H1 (cell line): ENCODE data around the gene MYOZ2. TPM values are rescaled to one million over a fixed set of nuclear protein-coding genes. Genes with fewer than 3 reads are reported as not detected.

Source experiments
- CTCF ChIA-PET: fragments of 300-600 bp; sonication (Branson Sonifier 250); formaldehyde crosslinking; loops from one replicate; lab custom pipeline; 2021; ENCODE audit not compliant: partially characterized antibody; lab: Charles Lee
- POLR2A ChIA-PET: fragments of 300-600 bp; sonication (Branson Sonifier 250); formaldehyde crosslinking; loops from one replicate; lab custom pipeline; 2021; ENCODE audit warnings: inconsistent platforms; ENCODE audit not compliant: partially characterized antibody; lab: Charles Lee
- DNase-seq, 2 experiments: peaks; one replicate each; pipeline versions ENCODE4 v3.0.0 to v3.0.0-alpha.2; 2010 to 2022; ENCODE audit warnings: low spot score in 2 of 2, low read depth in 1 of 2, mixed read lengths in 1 of 2
- FAIRE-seq: peaks from 2 replicates; lab custom pipeline; 2011; peaks lifted over from hg19 to GRCh38; lab: Jason Lieb, UNC
- H2AFZ ChIP-seq: 2 replicates; pipeline ENCODE4 v1.8.1; 2012; ENCODE audit warnings: low read length, inconsistent platforms
- H2AK5ac ChIP-seq: 2 replicates; pipeline ENCODE4 v1.6.1; 2013; ENCODE audit warnings: low read depth, low read length
- H2BK120ac ChIP-seq: replicated peaks from 2 replicates; pipeline ENCODE3; 2013; ENCODE audit warnings: low read depth, low read length, inconsistent platforms
- H2BK12ac ChIP-seq: 2 replicates; pipeline ENCODE4 v1.6.1; 2013; ENCODE audit warnings: low read depth, low read length
- H2BK15ac ChIP-seq: 2 replicates; pipeline ENCODE4 v1.6.1; 2013; ENCODE audit warnings: low read length
- H2BK20ac ChIP-seq: 2 replicates; pipeline ENCODE4 v1.6.1; 2013; ENCODE audit warnings: low read length
- H2BK5ac ChIP-seq: 2 replicates; pipeline ENCODE4 v1.6.1; 2013; ENCODE audit warnings: low read depth, low read length
- H3K14ac ChIP-seq: 2 replicates; pipeline ENCODE4 v1.6.1; 2013; ENCODE audit warnings: inconsistent platforms; ENCODE audit not compliant: insufficient read length
- H3K18ac ChIP-seq: 2 replicates; pipeline ENCODE4 v1.6.1; 2013; ENCODE audit warnings: low read length; ENCODE audit errors: extremely low read depth
- H3K23ac ChIP-seq: 2 replicates; pipeline ENCODE4 v1.6.1; 2013; ENCODE audit warnings: inconsistent platforms; ENCODE audit not compliant: insufficient read length
- H3K23me2 ChIP-seq: 2 replicates; pipeline ENCODE4 v1.6.1; 2013; ENCODE audit warnings: low read depth, low read length
- H3K27ac ChIP-seq: 2 replicates; pipeline ENCODE4 v1.6.1; 2011; ENCODE audit warnings: low read depth, low read length, inconsistent platforms
- H3K27me3 ChIP-seq, 4 experiments: replicated peaks in 1 of 4; 1 replicate in 1 of 4; 2 replicates in 3 of 4; pipeline versions ENCODE4 v1.6.1 to v1.8.1; 2011 to 2013; ENCODE audit warnings: low read length in 3 of 4, mild to moderate bottlenecking in 3 of 4, inconsistent platforms in 2 of 4, mixed read lengths in 2 of 4, moderate library complexity in 1 of 4; ENCODE audit not compliant: control insufficient read depth in 3 of 4, insufficient read depth in 3 of 4; ENCODE audit errors: extremely low read depth in 1 of 4
- H3K36me3 ChIP-seq, 4 experiments: 2 replicates each; pipeline versions ENCODE4 v1.6.1 to v1.8.1; 2011 to 2013; ENCODE audit warnings: mild to moderate bottlenecking in 4 of 4, low read length in 3 of 4, moderate library complexity in 2 of 4, control low read depth in 1 of 4, inconsistent platforms in 1 of 4; ENCODE audit not compliant: insufficient read depth in 4 of 4, control insufficient read depth in 2 of 4
- H3K4ac ChIP-seq: replicated peaks from 2 replicates; pipeline ENCODE3; 2013; ENCODE audit warnings: low read length, low read depth, mixed read lengths, inconsistent platforms; ENCODE audit not compliant: insufficient read length
- H3K4me1 ChIP-seq, 4 experiments: replicated peaks in 1 of 4; 1 replicate in 1 of 4; 2 replicates in 3 of 4; pipeline versions ENCODE4 v1.6.1 to v1.8.1; 2011 to 2013; ENCODE audit warnings: low read length in 3 of 4, inconsistent platforms in 2 of 4, mixed read lengths in 1 of 4; ENCODE audit not compliant: insufficient read depth in 4 of 4, control insufficient read depth in 3 of 4
- H3K4me2 ChIP-seq, 2 experiments: 2 replicates each; pipeline versions ENCODE4 v1.6.1 to v1.8.1; 2011 to 2013; ENCODE audit warnings: low read depth in 2 of 2, low read length in 2 of 2, control low read depth in 1 of 2, inconsistent platforms in 1 of 2, mild to moderate bottlenecking in 1 of 2; ENCODE audit not compliant: insufficient read depth in 1 of 2
- H3K4me3 ChIP-seq, 4 experiments: fragments of 200-600, 300-600 bp in 1 of 4; sonication (generic), shearing (Covaris generic), sonication (Bioruptor Twin) in 1 of 4; 2 replicates each; pipeline versions ENCODE4 v1.5.1 to v1.8.1; 2011 to 2016; ENCODE audit warnings: low read length in 4 of 4, low read depth in 3 of 4, control low read depth in 2 of 4, inconsistent platforms in 2 of 4, mild to moderate bottlenecking in 2 of 4, mixed read lengths in 1 of 4, moderate library complexity in 1 of 4; ENCODE audit not compliant: insufficient read depth in 2 of 4; ENCODE audit errors: extremely low read depth in 1 of 4
- H3K56ac ChIP-seq: replicated peaks from 2 replicates; pipeline ENCODE3; 2013; ENCODE audit warnings: low read depth, mild to moderate bottlenecking, mixed read lengths, low read length, inconsistent platforms; ENCODE audit not compliant: insufficient read length
- H3K79me1 ChIP-seq: 2 replicates; pipeline ENCODE4 v1.6.1; 2013; ENCODE audit warnings: low read depth, low read length, control low read depth
- H3K79me2 ChIP-seq, 2 experiments: 2 replicates each; pipeline versions ENCODE4 v1.6.1 to v1.8.1; 2012 to 2013; ENCODE audit warnings: low read length in 2 of 2, mild to moderate bottlenecking in 2 of 2, inconsistent platforms in 1 of 2; ENCODE audit not compliant: insufficient read depth in 2 of 2, control insufficient read depth in 1 of 2
- H3K9ac ChIP-seq, 4 experiments: replicated peaks in 1 of 4; 1 replicate in 1 of 4; 2 replicates in 3 of 4; pipeline versions ENCODE4 v1.6.1 to v1.8.1; 2011 to 2013; ENCODE audit warnings: low read depth in 3 of 4, low read length in 3 of 4, control low read depth in 2 of 4, mild to moderate bottlenecking in 2 of 4, moderate library complexity in 2 of 4, inconsistent platforms in 1 of 4; ENCODE audit errors: extremely low read depth in 1 of 4
- H3K9me3 ChIP-seq, 2 experiments: 2 replicates each; pipeline versions ENCODE4 v1.6.1 to v1.8.1; 2012 to 2013; ENCODE audit warnings: mild to moderate bottlenecking in 2 of 2, moderate library complexity in 2 of 2, control low read depth in 1 of 2, inconsistent platforms in 1 of 2, low read depth in 1 of 2, low read length in 1 of 2, mixed read lengths in 1 of 2; ENCODE audit not compliant: insufficient read depth in 2 of 2
- H4K20me1 ChIP-seq, 2 experiments: replicated peaks in 1 of 2; 2 replicates each; pipeline versions ENCODE3 to v1.8.1; 2011 to 2013; ENCODE audit warnings: inconsistent platforms in 2 of 2, low read length in 2 of 2, mild to moderate bottlenecking in 1 of 2; ENCODE audit not compliant: insufficient read depth in 2 of 2, control insufficient read depth in 1 of 2
- H4K5ac ChIP-seq: 2 replicates; pipeline ENCODE4 v1.6.1; 2013; ENCODE audit warnings: low read length, low read depth, mixed read lengths, inconsistent platforms; ENCODE audit not compliant: insufficient read length
- H4K8ac ChIP-seq: 2 replicates; pipeline ENCODE4 v1.8.0; 2013; ENCODE audit warnings: mild to moderate bottlenecking, moderate library complexity, low read length, inconsistent platforms; ENCODE audit not compliant: insufficient read depth; ENCODE audit errors: extremely low read depth
- H4K91ac ChIP-seq: replicated peaks from 2 replicates; pipeline ENCODE3; 2013; ENCODE audit warnings: low read length, mixed read lengths, inconsistent platforms; ENCODE audit not compliant: insufficient read length
- ATF2 ChIP-seq: IDR thresholded peaks from 2 replicates; pipeline ENCODE4 v1.6.1; 2012; ENCODE audit warnings: low read length, inconsistent platforms
- CHD2 ChIP-seq: IDR thresholded peaks from 2 replicates; pipeline ENCODE4 v1.6.1; 2012; ENCODE audit warnings: low read length, improper control_type of control experiment
- EP300 ChIP-seq, 2 experiments: IDR thresholded peaks; 1 replicate in 1 of 2; 2 replicates in 1 of 2; pipeline ENCODE4 v1.6.1; 2011 to 2012; ENCODE audit warnings: low read depth in 2 of 2, low read length in 2 of 2, mild to moderate bottlenecking in 2 of 2, borderline replicate concordance in 1 of 2, inconsistent platforms in 1 of 2, moderate library complexity in 1 of 2
- JUN ChIP-seq: IDR thresholded peaks from 2 replicates; pipeline ENCODE4 v1.6.1; 2011; ENCODE audit warnings: low read depth, mild to moderate bottlenecking, improper control_type of control experiment, low read length
- POLR2A ChIP-seq, 2 experiments: IDR thresholded peaks; 1 replicate in 1 of 2; 2 replicates in 1 of 2; pipeline ENCODE4 v1.6.1; 2011; ENCODE audit warnings: low read depth in 2 of 2, low read length in 2 of 2, mild to moderate bottlenecking in 2 of 2; ENCODE audit errors: control extremely low read depth in 1 of 2
- POLR2AphosphoS5 ChIP-seq: IDR thresholded peaks from 2 replicates; pipeline ENCODE4 v1.6.1; 2011; ENCODE audit warnings: low read depth, low read length
- RAD21 ChIP-seq, 2 experiments: IDR thresholded peaks in 1 of 2; conservative IDR thresholded peaks in 1 of 2; 2 replicates each; pipeline ENCODE4 v1.6.1; 2011; ENCODE audit warnings: low read depth in 2 of 2, low read length in 2 of 2, improper control_type of control experiment in 1 of 2, inconsistent platforms in 1 of 2, mild to moderate bottlenecking in 1 of 2, moderate library complexity in 1 of 2
- SIRT6 ChIP-seq: IDR thresholded peaks from one replicate; pipeline ENCODE4 v1.7.1; 2012; ENCODE audit warnings: low read length, inconsistent platforms
- SUZ12 ChIP-seq: fragments of 200-600 bp; sonication (generic); IDR thresholded peaks from 2 replicates; pipeline ENCODE4 v1.6.1; 2012; ENCODE audit warnings: mild to moderate bottlenecking, inconsistent platforms, low read length, moderate library complexity, mixed read lengths
- TAF1 ChIP-seq: IDR thresholded peaks from 2 replicates; pipeline ENCODE4 v1.6.1; 2011; ENCODE audit warnings: mild to moderate bottlenecking, low read depth, low read length
- WGBS, 2 experiments: shearing (Covaris generic) in 1 of 2; methylation state at CpG; one replicate each; pipeline versions ENCODE4 v1.1.6 to v1.1.7; 2013 to 2015; ENCODE audit warnings: low lambda C conversion rate in 2 of 2, mixed read lengths in 2 of 2, inconsistent platforms in 1 of 2, low coverage in 1 of 2, missing lambda C conversion rate in 1 of 2; ENCODE audit not compliant: insufficient replicate concordance in 2 of 2, insufficient coverage in 1 of 2, insufficient read length in 1 of 2; ENCODE audit errors: extremely low coverage in 1 of 2, missing lambda C conversion rate in 1 of 2; 5-methylcytosine and 5-hydroxymethylcytosine counted together
- polyA plus RNA-seq, 7 experiments: library from polyadenylated mRNA; depleted of rRNA in 3 of 7; stranded (reverse) in 5 of 7; unstranded in 2 of 7; fragments of >200 nt in 5 of 7; fragments of 200-250 nt in 2 of 7; gene quantifications; 1 replicate in 5 of 7; 2 replicates in 1 of 7; 4 replicates in 1 of 7; pipeline versions ENCODE4 v1.2.1 to v1.2.3, GENCODE V29; 2011 to 2013; ENCODE audit warnings: missing spikeins in 2 of 7, mixed read lengths in 2 of 7
- total RNA-seq: library from RNA; stranded (reverse); fragmentation: NEBNext Ultra II Directional; extraction: Animal tissue kit (Norgen Biotek cat#: 25700); gene quantifications from 2 replicates; pipeline ENCODE4 v1.2.1, GENCODE V29; 2021

MYOZ2 gene
- total and polyA plus RNA-seq, 2 of the 8 experiments (the other 6 are each of a cell fraction or from before 2014, with no cell fraction given), result not detected

GRCh38 chr4:119212234-119212963, 76.8 kb downstream of the MYOZ2 start, which contains the start of gene USP53:
Gene USP53 (plus strand): TSS chr4:119212713. CDS start chr4:119239760, 27,047 bp downstream.
- WGBS, 2 experiments, result 1% methylated on average over 53 of the region's 55 CpGs; no CpG with 5 or more reads in 1 of the 2 experiments
- Histone ChIP-seq H4K5ac (peak within 1 kb of the TSS; percentile 41), H2BK5ac (peak within 1 kb of the TSS; percentile 99), H3K18ac (peak within 1 kb of the TSS; percentile 93), H3K4ac (no peak within 1 kb of the TSS), H4K20me1 (no peaks in the 10 kb centered on the region), H4K8ac (peak within 1 kb of the TSS; percentile 93; the same call in 1 of the 2 replicates), H2BK15ac (0 out of 2 replicates have a peak within 1 kb of the TSS, but pooled peaks have one; percentile 75), H3K79me2 (peaks cover 0 to 27% of the 10 kb centered on the region in 2 experiments; a peak in 2 of 4 replicates), H3K27me3 (no peaks in the 10 kb centered on the region), H3K14ac (no peak within 1 kb of the TSS), H3K4me2 (peak within 1 kb of the TSS; percentile 58 to 87), H2BK12ac (peak within 1 kb of the TSS; percentile 64; the same call in 1 of the 2 replicates), H3K23me2 (peaks cover 6% of the 10 kb centered on the region), H2AK5ac (no peak within 1 kb of the TSS), H3K4me3 (peak within 1 kb of the TSS; percentile 72 to 86 (median 82)), H3K9ac (peak within 1 kb of the TSS; percentile 91 to 99 (median 93)), H3K27ac (peak within 1 kb of the TSS; percentile 94), H4K91ac (peak within 1 kb of the TSS; percentile 63), H2AFZ (peak within 1 kb of the TSS; percentile 96), H3K79me1 (no peaks in the 10 kb centered on the region), H3K36me3 (peaks cover 0 to 1% (median 0%) of the 10 kb centered on the region in 4 experiments; a peak in 1 of 8 replicates), H3K56ac (peak within 1 kb of the TSS; percentile 50), H2BK20ac (no peak within 1 kb of the TSS), H2BK120ac (peak within 1 kb of the TSS; percentile 6), H3K23ac (no peak within 1 kb of the TSS), H3K4me1 (peaks cover 0 to 2% (median 0%) of the 10 kb centered on the region in 4 experiments; a peak in 2 of 7 replicates), H3K9me3 (no peaks in the 10 kb centered on the region)
- ChIA-PET CTCF (interaction anchor here (0.8 to 4.4 kb wide), 15 partner anchors 9 to 529 kb away, joined by 3 to 18 read pairs (median 4); a partner anchor contains a TSS), POLR2A (interaction anchor here (0.7 to 2.4 kb wide), 37 partner anchors 8 to 527 kb away, joined by 3 to 15 read pairs (median 4); partner anchors contain the start of gene METTL14)
- FAIRE-seq (peak; percentile 93), DNase-seq (peak; percentile 97 to 99)
- TF ChIP-seq POLR2AphosphoS5, result peak; percentile 87
- peak; percentile 90 to 92 for TF ChIP-seq POLR2A (IDR thresholded peaks at IDR 0.05; ENCODE audit: control extremely low read depth in 1 of 2, low read depth in 2 of 2, low read length in 2 of 2)
- no peak for TF ChIP-seq SUZ12
- no peak for TF ChIP-seq JUN
- TF ChIP-seq EP300 (IDR thresholded peaks at IDR 0.05; ENCODE audit: borderline replicate concordance in 1 of 2, low read depth in 2 of 2, low read length in 2 of 2), result no peak
- peak; percentile 73 for TF ChIP-seq ATF2
- peak; percentile 89 for TF ChIP-seq TAF1
- no peak for TF ChIP-seq SIRT6
- TF ChIP-seq RAD21 (IDR thresholded peaks at IDR 0.05 in 1 of 2, conservative IDR thresholded peaks at IDR 0.05 in 1 of 2; ENCODE audit: low read depth in 2 of 2, low read length in 2 of 2), result no peak
- TF ChIP-seq CHD2, result peak; percentile 94
